ENCODE measurements around the gene CAMKV. TPM values are rescaled to one million over a fixed set of nuclear protein-coding genes. Genes with fewer than 3 reads are reported as not detected.
"Not testable (repeated sequence)": the region's sequence is repeated elsewhere in the genome, so short reads cannot be mapped to it uniquely, and the experiment has no call there.

The CAMKV gene
- total RNA-seq, 3 donors from 2014 or later (not counting 1 experiment from before 2014, with no cell fraction given): not detected

DNA sequence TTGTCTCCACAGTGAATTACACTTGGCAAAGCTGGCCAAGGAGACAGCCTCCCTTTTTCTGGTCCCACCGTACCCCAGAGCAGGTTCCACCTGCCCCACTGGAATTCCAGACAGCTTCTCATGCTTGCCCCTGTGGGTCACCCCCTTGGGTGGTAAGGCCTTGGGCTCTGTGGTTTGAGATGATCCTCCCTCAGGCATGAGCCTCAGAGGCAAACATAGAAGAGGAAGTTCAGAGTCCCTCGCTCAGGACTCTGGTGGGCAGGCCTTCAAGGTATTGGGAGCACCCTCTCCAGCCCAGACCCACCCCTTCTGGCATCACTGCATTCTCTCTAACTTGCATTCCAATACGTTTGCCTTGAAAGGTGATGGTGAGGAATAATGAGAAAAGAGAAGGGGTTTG is 38.4 kb downstream of the CAMKV start:
- no peak overlapping the region for H3K27ac ChIP-seq (ENCODE audit: low read length)
- H3K4me1 Mint-ChIP-seq: no peaks in the 10 kb centered on the region
- no peaks in the 10 kb centered on the region for H3K36me3 ChIP-seq (ENCODE audit: control insufficient read depth, insufficient read depth, low read length)
- no peaks in the 10 kb centered on the region for H3K36me3 Mint-ChIP-seq
- no peak overlapping the region for H3K27ac Mint-ChIP-seq
- H3K9me3 ChIP-seq (ENCODE audit: control insufficient read depth, insufficient read depth, low read length): no peaks in the 10 kb centered on the region
- no peaks in the 10 kb centered on the region for H3K27me3 ChIP-seq (ENCODE audit: control insufficient read depth, insufficient read depth, low read length)
- no peaks in the 10 kb centered on the region for H3K4me1 ChIP-seq (ENCODE audit: control insufficient read depth, insufficient read depth, low read length)
- no peak for TF ChIP-seq CTCF (IDR thresholded peaks at IDR 0.05)
- 65% methylated on average over 3 of the region's 3 CpGs for WGBS (ENCODE audit: insufficient coverage)
- intact Hi-C loops (cut with micrococcal nuclease): no loop called here
- no peaks in the 10 kb centered on the region for H3K27me3 Mint-ChIP-seq (ENCODE audit: low read depth in 2 of 2)
- no peak overlapping the region for H3K4me3 ChIP-seq (ENCODE audit: low read length)
- DNase-seq: no peak
- ATAC-seq: no peak
- no peak overlapping the region for H3K4me3 Mint-ChIP-seq
- no peaks in the 10 kb centered on the region for H3K9me3 Mint-ChIP-seq

DNA sequence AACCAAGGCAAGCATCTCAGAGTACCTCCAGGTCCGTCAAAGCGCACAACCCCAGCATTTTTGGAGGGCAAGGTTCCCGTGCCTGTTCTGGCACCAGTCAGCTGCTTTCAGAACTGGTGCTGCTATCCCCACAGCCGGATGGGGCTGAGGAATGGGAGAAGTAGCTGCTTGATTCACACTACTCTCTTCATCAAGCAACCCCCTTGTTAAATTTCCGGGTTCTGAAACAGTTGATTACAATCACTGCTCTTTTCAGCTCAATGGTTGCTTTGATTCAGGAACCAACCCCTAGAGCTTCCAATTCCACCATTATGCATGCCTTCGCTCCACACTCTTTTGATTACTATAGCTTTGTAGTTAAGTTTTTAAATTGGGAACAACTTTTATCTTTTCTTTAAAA is 43.7 kb downstream of the CAMKV start:
- intact Hi-C loops (cut with micrococcal nuclease): no loop called here
- Histone ChIP-seq H3K27ac (ENCODE audit: low read length) (no peak overlapping the region), H3K36me3 (ENCODE audit: control insufficient read depth, insufficient read depth, low read length) (no peaks in the 10 kb centered on the region), H3K4me1 (ENCODE audit: control insufficient read depth, insufficient read depth, low read length) (no peaks in the 10 kb centered on the region), H3K4me3 (ENCODE audit: low read length) (no peak overlapping the region), H3K27me3 (ENCODE audit: control insufficient read depth, insufficient read depth, low read length) (no peaks in the 10 kb centered on the region), H3K9me3 (ENCODE audit: control insufficient read depth, insufficient read depth, low read length) (no peaks in the 10 kb centered on the region)
- TF ChIP-seq CTCF (IDR thresholded peaks at IDR 0.05): no peak
- ATAC-seq: no peak
- DNase-seq: no peak
- Mint-ChIP-seq H3K27ac (no peak overlapping the region), H3K27me3 (ENCODE audit: low read depth in 2 of 2) (no peaks in the 10 kb centered on the region), H3K36me3 (no peaks in the 10 kb centered on the region), H3K4me3 (no peak overlapping the region), H3K4me1 (no peaks in the 10 kb centered on the region), H3K9me3 (no peaks in the 10 kb centered on the region)
- WGBS (ENCODE audit: insufficient coverage): over 99% methylated on average over 6 of the region's 6 CpGs

DNA sequence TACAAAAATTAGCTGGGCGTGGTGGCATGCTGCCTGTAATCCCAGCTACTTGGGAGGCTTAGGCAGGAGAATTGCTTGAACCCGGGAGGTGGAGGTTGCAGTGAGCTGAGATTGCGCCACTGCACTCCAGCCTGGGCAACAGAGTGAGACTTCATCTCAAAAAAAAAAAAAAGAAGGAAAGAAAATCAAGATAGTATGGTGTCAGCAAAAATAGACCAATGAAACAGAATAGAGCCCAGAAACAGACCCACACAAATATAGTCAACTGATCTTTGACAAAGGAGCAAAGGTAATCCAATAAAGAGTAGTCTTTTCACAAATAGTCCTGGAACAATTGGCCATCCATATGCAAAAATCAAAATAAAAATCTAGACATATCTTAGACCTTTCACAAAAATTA is 46.6 kb downstream of the CAMKV start:
- H3K36me3 ChIP-seq (ENCODE audit: control insufficient read depth, insufficient read depth, low read length); H3K4me1 Mint-ChIP-seq; H3K27ac Mint-ChIP-seq; intact Hi-C loops (cut with micrococcal nuclease); H3K9me3 Mint-ChIP-seq; H3K4me3 Mint-ChIP-seq; DNase-seq; H3K27me3 Mint-ChIP-seq (ENCODE audit: low read depth in 2 of 2); H3K4me1 ChIP-seq (ENCODE audit: control insufficient read depth, insufficient read depth, low read length); ATAC-seq; H3K27ac ChIP-seq (ENCODE audit: low read length); H3K4me3 ChIP-seq (ENCODE audit: low read length); H3K36me3 Mint-ChIP-seq; H3K9me3 ChIP-seq (ENCODE audit: control insufficient read depth, insufficient read depth, low read length); H3K27me3 ChIP-seq (ENCODE audit: control insufficient read depth, insufficient read depth, low read length): not testable (repeated sequence)
- 100% methylated on average over 2 of the region's 3 CpGs for WGBS (ENCODE audit: insufficient coverage)

DNA sequence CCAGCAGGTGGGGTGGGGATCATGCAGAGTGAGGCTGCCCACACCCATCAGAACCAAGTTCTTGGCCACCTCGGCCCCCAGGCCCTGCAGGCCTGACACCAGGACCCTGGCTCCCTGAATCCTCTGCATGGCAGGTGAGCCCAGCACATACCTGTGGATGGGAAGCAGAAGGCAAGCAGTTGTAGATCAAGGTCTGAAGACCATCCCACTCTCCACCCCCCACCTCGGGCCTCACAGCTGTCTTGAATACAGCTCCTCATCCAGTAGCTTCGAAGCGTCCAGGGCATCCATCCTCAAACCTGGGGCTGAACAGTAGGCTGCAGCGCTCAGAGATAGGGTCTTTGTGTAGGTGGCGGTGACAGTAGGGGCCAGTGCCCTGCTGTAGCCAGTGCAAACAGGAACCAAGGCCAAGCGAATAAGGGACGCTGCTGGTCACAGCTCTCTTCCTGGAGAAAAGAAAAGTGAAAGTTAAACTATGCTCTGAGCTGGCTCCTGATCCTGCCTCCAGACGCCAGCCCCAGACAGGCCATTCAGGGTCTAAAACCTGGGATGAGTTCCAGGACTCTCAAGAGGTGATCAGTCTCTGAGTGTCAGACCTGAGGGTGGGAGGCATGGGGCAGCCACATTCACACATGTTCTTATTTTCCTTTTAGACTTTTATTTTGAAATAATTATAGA is 56.1 kb downstream of the CAMKV start, which contains the start of gene UBA7:
Gene UBA7, minus strand, starts transcription at position 457 of the 678 bp plus-strand sequence. Its CDS starts 166 bp downstream, at position 291.
- ATAC-seq (peak; percentile 87 to 96 (median 95)), DNase-seq (peak; percentile 29 to 71)
- no peaks in the 10 kb centered on the region for H3K9me3 ChIP-seq (ENCODE audit: control insufficient read depth, insufficient read depth, low read length)
- H3K4me1 ChIP-seq (ENCODE audit: control insufficient read depth, insufficient read depth, low read length): peaks cover 29% of the 10 kb centered on the region
- no peak for TF ChIP-seq CTCF (IDR thresholded peaks at IDR 0.05)
- H3K27me3 ChIP-seq (ENCODE audit: control insufficient read depth, insufficient read depth, low read length): no peaks in the 10 kb centered on the region
- no peaks in the 10 kb centered on the region for H3K27me3 Mint-ChIP-seq (ENCODE audit: low read depth in 2 of 2)
- H3K4me3 ChIP-seq (ENCODE audit: low read length): peak within 1 kb of the TSS; percentile 44
- no peaks in the 10 kb centered on the region for H3K9me3 Mint-ChIP-seq
- WGBS (ENCODE audit: insufficient coverage): 6% methylated on average over 9 of the region's 9 CpGs
- no peaks in the 10 kb centered on the region for H3K36me3 Mint-ChIP-seq
- peak within 1 kb of the TSS; percentile 91 for H3K4me3 Mint-ChIP-seq
- intact Hi-C loops (cut with micrococcal nuclease): loop anchor here (1.0 kb wide), 1 partner anchor 10 kb away; the partner anchor contains the start of gene INKA1
- peaks cover 33% of the 10 kb centered on the region for H3K36me3 ChIP-seq (ENCODE audit: control insufficient read depth, insufficient read depth, low read length)
- H3K27ac Mint-ChIP-seq: peak within 1 kb of the TSS; percentile 91 to 93
- peaks cover 28 to 29% of the 10 kb centered on the region in 2 donors for H3K4me1 Mint-ChIP-seq
- H3K27ac ChIP-seq (ENCODE audit: low read length): peak within 1 kb of the TSS; percentile 77

All from natural killer cell (primary cell).